OCI-LY7 (cell line): ENCODE results near the gene ENDOV. TPM values are rescaled to one million over a fixed set of nuclear protein-coding genes. Genes with fewer than 3 reads are reported as not detected.

Experiments used
- BruUV-seq: library from RNA; stranded (reverse); fragments of 400-500 nt; replicated peaks from 2 replicates; lab custom pipeline; 2021; lab: Mats Ljungman, UMichigan
- CTCF ChIA-PET: fragments of 300-600 bp; sonication (Branson Sonifier 250); formaldehyde crosslinking; loops from one replicate; lab custom pipeline; 2022; ENCODE audit warnings: antibody characterized with exemption; ENCODE audit not compliant: unreplicated experiment; lab: Charles Lee
- POLR2A ChIA-PET: fragments of 300-600 bp; sonication (Branson Sonifier 250); formaldehyde crosslinking; loops from one replicate; lab custom pipeline; 2022; ENCODE audit warnings: antibody characterized with exemption; lab: Charles Lee
- DNase-seq: peaks from one replicate; pipeline ENCODE4 v3.0.0-alpha.2; 2015; ENCODE audit warnings: low spot score
- H2AFZ ChIP-seq: fragments of 200-600 bp; sonication (generic), shearing (Covaris generic); 2 replicates; pipeline ENCODE4 v1.6.1; 2014; ENCODE audit warnings: mild to moderate bottlenecking, antibody characterized with exemption, low read length, moderate library complexity
- H3K27ac ChIP-seq: fragments of 200-600 bp; sonication (generic); 2 replicates; pipeline ENCODE4 v1.5.1; 2014; ENCODE audit warnings: mixed run types, low read depth, mild to moderate bottlenecking, moderate library complexity, low read length, inconsistent platforms; ENCODE audit not compliant: poor library complexity, severe bottlenecking
- H3K36me3 ChIP-seq: fragments of 200-600 bp; sonication (generic); 2 replicates; pipeline ENCODE4 v1.6.1; 2014; ENCODE audit warnings: mild to moderate bottlenecking, antibody characterized with exemption, low read length, moderate library complexity, mixed read lengths; ENCODE audit not compliant: insufficient read depth
- H3K4me1 ChIP-seq: fragments of 200-600 bp; sonication (generic); 2 replicates; pipeline ENCODE4 v1.5.1; 2014; ENCODE audit warnings: mild to moderate bottlenecking, low read length; ENCODE audit not compliant: insufficient read depth, poor library complexity, severe bottlenecking
- H3K4me2 ChIP-seq: fragments of 200-600 bp; sonication (generic); 2 replicates; pipeline ENCODE4 v1.6.1; 2014; ENCODE audit warnings: mild to moderate bottlenecking, low read length
- H3K4me3 ChIP-seq: fragments of 200-600 bp; sonication (generic); 2 replicates; pipeline ENCODE4 v1.5.1; 2014; ENCODE audit warnings: mild to moderate bottlenecking, low read depth, low read length; ENCODE audit not compliant: poor library complexity, severe bottlenecking
- H3K79me2 ChIP-seq: fragments of 200-600 bp; sonication (generic); 2 replicates; pipeline ENCODE4 v1.6.1; 2016; ENCODE audit warnings: low read depth, mild to moderate bottlenecking, low read length, moderate library complexity, mixed read lengths; ENCODE audit not compliant: insufficient read depth
- H3K9me2 ChIP-seq: fragments of 200-600 bp; sonication (generic); 2 replicates; pipeline ENCODE4 v1.6.1; 2016; ENCODE audit warnings: mild to moderate bottlenecking, low read length, mixed read lengths; ENCODE audit not compliant: insufficient read depth
- H3K9me3 ChIP-seq: fragments of 200-600 bp; sonication (generic); 2 replicates; pipeline ENCODE4 v1.6.1; 2014; ENCODE audit warnings: mild to moderate bottlenecking, mixed run types, low read length, mixed read lengths
- H4K20me1 ChIP-seq: fragments of 200-600 bp; sonication (generic); 2 replicates; pipeline ENCODE4 v1.6.1; 2014; ENCODE audit warnings: mild to moderate bottlenecking, antibody characterized with exemption, low read length, moderate library complexity, mixed read lengths; ENCODE audit not compliant: insufficient read depth
- CTCF ChIP-seq: fragments of 200-600 bp; sonication (generic); conservative IDR thresholded peaks from 2 replicates; pipeline ENCODE4 v1.5.1; 2014; ENCODE audit warnings: mild to moderate bottlenecking, antibody characterized with exemption, low read length, moderate library complexity, mixed read lengths
- EZH2phosphoT487 ChIP-seq: fragments of 200-600 bp; sonication (generic); IDR thresholded peaks from 2 replicates; pipeline ENCODE4 v1.6.1; 2018; ENCODE audit warnings: low read depth, borderline replicate concordance, mild to moderate bottlenecking, mixed run types, antibody characterized with exemption, low read length, moderate library complexity, mixed read lengths
- intact Hi-C: fragments of 100-400 bp; cut with micrococcal nuclease; formaldehyde crosslinking; loops from one replicate; pipeline ENCODE4 v1.10.0; 2022; ENCODE audit not compliant: unreplicated experiment
- total RNA-seq, 2 experiments: library from RNA; depleted of rRNA in 1 of 2; stranded (reverse); fragments of >200 nt in 1 of 2; shearing (Covaris generic) in 1 of 2; gene quantifications; 2 replicates each; pipeline ENCODE4 v1.2.3, GENCODE V29; 2014 to 2022

Gene ENDOV
- total RNA-seq, 2 experiments from 2014 or later = 22.4 to 33.1 TPM

GRCh38 chr17:80393961-80394360, 21.0 kb upstream of the ENDOV start:
- Histone ChIP-seq H3K9me2 (no peaks in the 10 kb centered on the region), H3K4me2 (no peak overlapping the region), H3K4me3 (no peak overlapping the region), H4K20me1 (no peaks in the 10 kb centered on the region), H3K36me3 (no peaks in the 10 kb centered on the region; the same call in 1 of the 2 replicates), H3K9me3 (no peaks in the 10 kb centered on the region), H3K27ac (no peak overlapping the region), H3K79me2 (no peaks in the 10 kb centered on the region), H2AFZ (no peak overlapping the region), H3K4me1 (peaks cover 4% of the 10 kb centered on the region)
- TF ChIP-seq EZH2phosphoT487 = no peak
- DNase-seq = no peak
- POLR2A ChIA-PET = no interaction called here
- BruUV-seq = no TSS peak
- intact Hi-C loops = no loop called here
- CTCF ChIA-PET = interaction anchor here (0.5 kb wide), 1 partner anchor 248 kb away, joined by 24 read pairs; no protein-coding TSS in a partner anchor

GRCh38 chr17:80394629-80395216, 20.2 kb upstream of the ENDOV start:
- CTCF ChIA-PET = no interaction called here
- no peak for DNase-seq
- H3K36me3 ChIP-seq = no peaks in the 10 kb centered on the region
- H3K4me3 ChIP-seq = no peak overlapping the region
- H3K4me1 ChIP-seq = peaks cover 9% of the 10 kb centered on the region
- no peaks in the 10 kb centered on the region for H3K79me2 ChIP-seq
- TF ChIP-seq EZH2phosphoT487 = no peak
- TF ChIP-seq CTCF = no peak
- no peaks in the 10 kb centered on the region for H3K9me2 ChIP-seq
- H3K9me3 ChIP-seq = no peaks in the 10 kb centered on the region
- H3K4me2 ChIP-seq = no peak overlapping the region
- H2AFZ ChIP-seq = no peak overlapping the region
- BruUV-seq = TSS peak; percentile 75
- no peaks in the 10 kb centered on the region for H4K20me1 ChIP-seq
- POLR2A ChIA-PET = interaction anchor here (0.6 kb wide), 1 partner anchor 611 kb away, joined by 4 read pairs; no protein-coding TSS in a partner anchor
- no peak overlapping the region for H3K27ac ChIP-seq
- intact Hi-C loops = no loop called here

GRCh38 chr17:80395402-80396151, 19.4 kb upstream of the ENDOV start:
- Histone ChIP-seq H3K9me2 (no peaks in the 10 kb centered on the region), H3K27ac (no peak overlapping the region), H3K9me3 (no peaks in the 10 kb centered on the region), H3K79me2 (no peaks in the 10 kb centered on the region), H3K4me1 (peaks cover 9% of the 10 kb centered on the region), H3K4me3 (no peak overlapping the region), H3K36me3 (no peaks in the 10 kb centered on the region), H2AFZ (no peak overlapping the region), H3K4me2 (no peak overlapping the region), H4K20me1 (no peaks in the 10 kb centered on the region)
- DNase-seq = no peak
- no TSS peak for BruUV-seq
- CTCF ChIA-PET = no interaction called here
- POLR2A ChIA-PET = interaction anchor here (0.6 to 1.0 kb wide), 3 partner anchors 25 to 612 kb away, joined by 3 to 4 read pairs (median 3); no protein-coding TSS in a partner anchor
- intact Hi-C loops = no loop called here
- TF ChIP-seq CTCF = no peak
- TF ChIP-seq EZH2phosphoT487 = no peak
